Heart left ventricle (tissue), 13 donors: ENCODE data around the gene NPR1.

Experiments
- POLR2A ChIP-seq, 2 donors: fragments of 450-650 bp; IDR thresholded peaks; one replicate each; pipeline ENCODE4 v1.6.1; 2017; ENCODE audit warnings: antibody characterized with exemption in 2 of 2, mild to moderate bottlenecking in 2 of 2, moderate library complexity in 2 of 2
- TF ChIP-seq, protein P1 (sequence below), 12 donors: fragments of 200-600 bp; sonication (generic) in 4 of 12; IDR thresholded peaks; one replicate each; pipeline versions ENCODE4 v1.5.0 to v1.8.0; 2018 to 2022; ENCODE audit warnings: antibody characterized with exemption in 12 of 12, mild to moderate bottlenecking in 5 of 12
- donor health status: ischemic (EF 13 %, LVEDD 7.1; RV severe dilation, severe dysfunction).
- donor health status: DM: no; HTN: yes; CAD: no.
- donor health status: DM: no; HTN: no; CAD: no.
- donor health status: ischemic (EF 25% LVEDD 6.9; RV normal size, moderate dysfunction).
- donor health status: ischemic (EF 25% LVEDD 5.7; RV mildly dilated, moderate dysfunction).
- donor health status: ischemic (EF 35%, LVEDD 5.7; RV mildly dilated, moderate dysfunction).
- donor health status: nonischemic (EF 11% LVEDD 7.7; RV severe dilation, severe dysfunction).
- donor health status: DM: yes; HTN: yes; CAD: no.
- donor health status: PGD.
- donor health status: ischemic (EF 29% LVEDD 5.4; RV normal size, mild dysfunction).
- donor health status: nonischemic (EF 23%, LVEDD 6.1; RV moderate dilation, normal function).

DNA sequence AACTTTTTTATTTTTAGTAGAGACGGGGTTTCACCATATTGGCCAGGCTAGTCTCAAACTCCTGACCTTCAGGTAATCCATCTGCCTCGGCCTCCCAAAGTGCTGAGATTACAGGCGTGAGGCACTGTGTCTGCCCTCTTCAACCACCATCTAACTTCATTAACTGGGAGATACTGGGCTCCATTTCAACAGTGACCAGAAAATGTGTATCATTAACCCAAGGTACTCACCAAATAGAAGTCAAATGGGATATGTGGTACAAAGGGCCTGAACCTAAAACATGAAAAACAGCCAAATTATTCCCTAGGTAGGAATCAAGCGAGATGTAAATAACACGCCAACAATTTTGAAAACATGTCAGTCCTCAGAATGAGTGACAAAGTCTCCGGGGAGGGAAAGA is 8.9 kb upstream of the NPR1 start:
- TF ChIP-seq, protein P1, sequence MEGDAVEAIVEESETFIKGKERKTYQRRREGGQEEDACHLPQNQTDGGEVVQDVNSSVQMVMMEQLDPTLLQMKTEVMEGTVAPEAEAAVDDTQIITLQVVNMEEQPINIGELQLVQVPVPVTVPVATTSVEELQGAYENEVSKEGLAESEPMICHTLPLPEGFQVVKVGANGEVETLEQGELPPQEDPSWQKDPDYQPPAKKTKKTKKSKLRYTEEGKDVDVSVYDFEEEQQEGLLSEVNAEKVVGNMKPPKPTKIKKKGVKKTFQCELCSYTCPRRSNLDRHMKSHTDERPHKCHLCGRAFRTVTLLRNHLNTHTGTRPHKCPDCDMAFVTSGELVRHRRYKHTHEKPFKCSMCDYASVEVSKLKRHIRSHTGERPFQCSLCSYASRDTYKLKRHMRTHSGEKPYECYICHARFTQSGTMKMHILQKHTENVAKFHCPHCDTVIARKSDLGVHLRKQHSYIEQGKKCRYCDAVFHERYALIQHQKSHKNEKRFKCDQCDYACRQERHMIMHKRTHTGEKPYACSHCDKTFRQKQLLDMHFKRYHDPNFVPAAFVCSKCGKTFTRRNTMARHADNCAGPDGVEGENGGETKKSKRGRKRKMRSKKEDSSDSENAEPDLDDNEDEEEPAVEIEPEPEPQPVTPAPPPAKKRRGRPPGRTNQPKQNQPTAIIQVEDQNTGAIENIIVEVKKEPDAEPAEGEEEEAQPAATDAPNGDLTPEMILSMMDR (IDR thresholded peaks at IDR 0.05) = no peak
- no peak for TF ChIP-seq POLR2A (IDR thresholded peaks at IDR 0.05)
